Superior temporal gyrus (tissue), 1 donor: ENCODE data around the gene YIF1B.
A peak's percentile ranks its signal among the peaks of the same experiment; 100 is the strongest.

Experiments
- DNase-seq: peaks from one replicate; pipeline ENCODE4 v3.0.0-alpha.2; 2016; ENCODE audit errors: extremely low spot score

Gene YIF1B

DNA sequence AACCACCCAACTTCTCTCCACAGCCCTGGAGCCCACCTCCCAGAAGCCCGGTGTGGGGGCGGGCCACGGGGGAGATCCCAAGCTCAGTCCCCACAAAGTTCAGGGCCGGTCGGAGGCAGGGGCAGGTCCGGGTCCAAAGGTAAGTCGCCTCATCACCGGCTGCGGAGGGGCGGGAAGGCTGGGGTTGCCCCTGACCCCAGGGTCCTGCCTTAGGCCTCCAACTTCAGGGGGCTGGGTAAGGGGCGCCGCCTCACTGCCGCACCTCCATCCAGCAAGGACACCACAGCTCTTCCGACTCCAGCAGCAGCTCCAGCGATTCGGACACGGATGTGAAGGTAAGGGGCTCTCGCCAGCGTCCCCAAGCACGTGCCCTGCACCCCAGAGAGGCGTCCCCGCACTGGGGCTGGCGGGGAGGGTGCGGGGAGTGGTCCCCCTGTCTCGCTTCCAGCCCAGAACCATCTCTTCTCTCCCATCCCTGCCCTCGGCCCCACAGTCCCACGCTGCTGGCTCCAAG is 11.3 kb downstream of the YIF1B start:
- DNase-seq, result no peak

DNA sequence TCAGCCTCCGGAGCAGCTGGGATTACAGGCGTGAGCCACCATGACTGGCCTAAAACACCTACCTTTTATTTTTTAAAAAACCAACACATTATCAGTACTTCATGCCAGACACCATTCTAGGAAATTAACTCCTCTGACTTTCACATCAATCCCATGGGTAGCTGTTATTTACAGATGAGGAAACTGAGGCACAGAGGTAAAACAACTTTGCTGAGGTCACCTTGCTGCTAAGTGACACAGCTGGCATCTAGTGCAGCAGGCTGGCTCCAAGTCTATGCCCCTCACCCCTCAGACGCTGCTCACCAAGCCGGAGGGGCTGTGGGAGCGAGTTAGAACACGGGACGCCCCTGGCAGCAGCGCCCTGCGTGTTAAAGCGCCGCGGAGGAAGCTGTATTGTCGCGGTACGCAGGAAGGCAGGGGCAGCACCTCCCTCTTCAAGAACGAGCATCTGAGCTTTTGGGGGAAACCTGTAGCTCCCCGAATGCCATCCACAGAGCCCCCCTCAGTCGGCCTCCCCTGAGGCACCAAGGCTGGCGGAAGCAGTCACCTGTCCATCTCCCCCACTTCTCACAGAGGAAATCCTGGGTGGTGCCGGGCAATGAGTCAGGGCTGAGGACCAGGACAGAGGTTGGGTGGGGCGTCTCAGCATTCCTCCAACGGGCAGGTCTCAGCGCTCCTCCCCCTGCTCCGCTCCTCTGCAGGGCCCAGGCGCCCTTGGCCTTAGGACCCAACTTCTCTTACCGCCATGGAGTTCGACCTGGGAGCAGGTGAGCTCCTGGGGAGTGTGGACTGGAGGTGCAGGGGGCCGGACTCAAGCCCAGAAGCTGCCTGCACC is 12.0 kb downstream of the YIF1B start, which contains the start of gene C19orf33:
TSS of gene C19orf33 (plus strand) at position 735 of the 835 bp plus-strand sequence. CDS start at position 746, 11 bp downstream.
- no peak for DNase-seq

DNA sequence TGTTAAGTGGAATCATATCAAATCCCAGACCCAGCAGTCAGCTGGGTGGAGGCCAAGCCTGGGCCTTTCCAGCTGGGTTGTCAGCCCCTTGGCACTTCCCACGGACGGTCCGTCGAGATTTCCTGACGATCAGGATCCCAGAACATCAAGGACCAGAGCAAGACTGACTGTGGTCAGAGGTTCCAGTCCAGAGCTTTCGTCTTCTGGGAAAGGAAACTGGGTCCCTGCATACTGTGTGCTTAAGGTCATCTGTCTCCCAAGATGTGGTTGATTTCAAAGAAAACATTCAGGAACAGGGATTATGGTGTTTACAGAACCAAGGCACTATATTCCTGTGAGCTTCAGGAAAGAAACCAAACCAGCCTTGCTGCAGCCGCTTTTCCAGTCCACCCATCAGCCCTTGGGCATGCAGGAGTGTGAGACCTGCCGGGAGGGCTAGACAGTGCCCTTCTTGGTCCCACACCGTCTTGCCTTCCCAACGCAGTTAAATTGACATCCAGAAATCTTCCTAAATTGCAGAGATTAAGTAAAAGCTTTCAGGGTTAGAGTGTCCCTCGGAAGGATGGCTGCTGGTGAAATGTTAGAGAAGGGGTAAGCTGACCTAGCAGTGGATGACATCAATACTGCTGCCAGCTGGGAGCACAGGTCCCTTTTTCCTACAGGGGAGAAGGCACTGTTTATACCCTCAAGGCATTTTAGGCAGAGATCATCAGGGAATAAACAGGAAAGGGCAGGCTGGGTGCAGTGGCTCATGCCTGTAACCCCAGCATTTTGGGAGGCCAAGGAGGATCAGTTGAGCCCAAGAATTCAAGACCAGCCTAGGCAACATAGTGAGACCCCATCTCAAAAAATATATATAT is 16.7 kb downstream of the YIF1B start:
- no peak for DNase-seq

DNA sequence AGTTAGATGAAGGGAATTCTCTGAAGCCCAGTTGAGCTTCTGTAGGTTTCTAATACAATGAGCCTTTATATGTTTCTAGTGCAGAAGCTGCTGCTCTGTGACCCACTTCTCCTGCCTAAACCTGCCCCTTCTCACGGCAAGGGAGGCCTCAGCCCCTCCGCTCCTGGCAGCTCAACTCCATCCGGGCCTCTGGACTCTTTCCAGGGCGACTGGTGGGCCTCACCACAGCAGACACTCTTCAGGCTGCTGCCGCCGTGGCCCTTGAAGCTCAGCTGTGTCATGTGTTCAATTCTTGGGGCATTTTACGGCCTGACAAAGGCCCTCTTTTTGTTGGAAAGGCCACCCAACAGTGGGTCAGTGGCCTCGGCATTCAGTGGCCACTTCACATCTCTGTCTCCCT is 21.7 kb downstream of the YIF1B start:
- DNase-seq, result peak; percentile 50

DNA sequence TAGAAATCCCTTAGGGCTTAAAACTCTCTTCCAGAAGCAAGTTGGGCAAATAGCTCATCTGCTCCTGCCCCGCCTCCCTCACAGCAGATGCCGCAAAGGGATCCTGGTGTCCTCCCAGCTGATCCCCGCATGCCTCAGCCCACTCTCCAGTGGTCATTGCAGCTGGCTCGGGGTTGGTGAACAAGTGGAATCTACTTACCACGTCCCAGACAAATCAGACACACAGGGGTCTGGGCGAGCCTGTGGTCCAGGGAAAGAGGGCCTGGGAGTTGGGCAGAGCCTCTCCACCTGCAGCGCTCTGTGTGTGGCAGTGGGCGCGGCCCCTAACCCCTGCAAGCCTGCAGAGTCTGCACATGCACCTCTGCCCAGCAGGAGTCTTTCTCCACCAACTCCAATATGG is 22.5 kb downstream of the YIF1B start:
- no peak for DNase-seq

DNA sequence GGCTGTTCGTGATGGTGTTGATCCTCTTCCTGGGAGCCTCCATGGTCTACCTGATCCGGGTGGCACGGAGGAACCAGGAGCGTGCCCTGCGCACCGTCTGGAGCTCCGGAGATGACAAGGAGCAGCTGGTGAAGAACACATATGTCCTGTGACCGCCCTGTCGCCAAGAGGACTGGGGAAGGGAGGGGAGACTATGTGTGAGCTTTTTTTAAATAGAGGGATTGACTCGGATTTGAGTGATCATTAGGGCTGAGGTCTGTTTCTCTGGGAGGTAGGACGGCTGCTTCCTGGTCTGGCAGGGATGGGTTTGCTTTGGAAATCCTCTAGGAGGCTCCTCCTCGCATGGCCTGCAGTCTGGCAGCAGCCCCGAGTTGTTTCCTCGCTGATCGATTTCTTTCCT is 23.9 kb downstream of the YIF1B start:
- DNase-seq, result no peak

DNA sequence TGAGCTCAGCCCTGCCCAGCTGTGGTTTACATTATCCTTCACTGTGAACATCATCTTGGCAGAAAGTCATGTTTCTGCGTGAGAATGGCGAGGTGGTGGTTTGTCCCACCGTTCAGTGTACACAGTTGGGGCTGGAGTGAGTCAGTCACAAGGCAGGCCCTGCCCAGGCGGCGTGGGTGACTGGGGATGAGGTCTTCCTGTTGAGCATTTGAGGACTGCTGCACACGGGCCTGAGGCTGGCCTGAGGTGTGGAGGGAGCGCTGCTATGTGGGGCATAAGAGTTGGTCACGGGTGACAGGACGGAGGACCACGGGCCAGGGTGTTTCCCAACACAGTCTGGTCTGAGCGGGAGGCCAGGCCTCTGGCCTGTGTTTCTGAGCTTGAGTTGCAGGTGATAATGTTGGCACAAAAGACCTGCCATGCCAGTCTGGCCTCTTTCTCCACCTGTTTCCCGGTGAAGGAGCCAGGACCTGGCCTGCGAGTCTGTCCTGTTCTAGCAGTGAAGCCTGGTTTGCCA is 25.1 kb downstream of the YIF1B start:
- DNase-seq, result no peak

DNA sequence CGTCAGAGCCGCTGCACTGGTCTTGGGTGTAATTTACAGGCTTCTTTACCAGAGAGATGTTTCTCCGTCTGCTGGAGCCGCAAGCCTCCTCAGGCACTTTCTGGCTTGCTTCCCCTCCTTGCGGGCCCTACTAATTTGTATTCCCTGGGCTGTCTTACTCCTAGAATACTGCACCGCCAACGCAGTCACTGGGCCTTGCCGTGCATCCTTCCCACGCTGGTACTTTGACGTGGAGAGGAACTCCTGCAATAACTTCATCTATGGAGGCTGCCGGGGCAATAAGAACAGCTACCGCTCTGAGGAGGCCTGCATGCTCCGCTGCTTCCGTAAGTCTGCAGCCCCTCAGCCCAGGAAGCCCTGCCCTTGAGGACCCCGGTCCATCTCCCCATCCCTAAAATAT is 25.8 kb downstream of the YIF1B start:
- peak; percentile 18 for DNase-seq

DNA sequence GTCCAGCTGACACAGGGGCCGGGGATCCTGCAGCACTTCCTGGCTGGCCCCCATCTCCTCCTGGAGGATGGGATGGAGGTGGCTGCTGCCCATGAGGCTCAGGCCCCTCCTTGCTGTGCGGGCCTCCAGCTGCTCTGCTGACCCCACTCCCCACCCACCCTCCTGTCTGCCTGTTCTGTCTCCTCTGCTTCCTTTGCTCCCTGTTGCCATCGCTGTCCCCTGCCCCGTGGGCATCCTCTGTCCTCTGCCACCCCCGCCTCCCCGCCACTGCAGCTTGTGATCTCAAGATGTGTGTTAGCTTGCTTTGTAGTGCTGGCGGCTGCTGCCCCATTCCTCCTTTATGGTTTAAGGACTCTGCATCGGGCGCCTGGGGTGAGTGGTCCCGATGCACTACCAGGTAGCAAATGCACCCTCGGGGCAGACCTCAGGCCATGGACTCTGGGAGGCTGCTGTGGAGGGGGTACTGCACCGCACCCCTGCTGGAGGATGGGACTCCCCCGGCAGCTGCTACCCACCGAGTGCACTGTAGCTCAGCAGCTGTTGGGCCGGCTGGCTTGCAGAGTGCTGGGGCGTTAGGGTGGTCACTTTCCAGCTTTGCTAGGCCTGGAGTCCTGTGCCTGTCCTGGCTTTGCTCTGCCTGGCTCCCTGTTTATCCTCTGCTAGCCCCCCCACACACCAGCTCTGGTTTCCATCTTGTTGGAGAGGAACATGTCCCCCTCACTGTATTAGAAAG is 27.5 kb downstream of the YIF1B start:
- DNase-seq, result no peak

DNA sequence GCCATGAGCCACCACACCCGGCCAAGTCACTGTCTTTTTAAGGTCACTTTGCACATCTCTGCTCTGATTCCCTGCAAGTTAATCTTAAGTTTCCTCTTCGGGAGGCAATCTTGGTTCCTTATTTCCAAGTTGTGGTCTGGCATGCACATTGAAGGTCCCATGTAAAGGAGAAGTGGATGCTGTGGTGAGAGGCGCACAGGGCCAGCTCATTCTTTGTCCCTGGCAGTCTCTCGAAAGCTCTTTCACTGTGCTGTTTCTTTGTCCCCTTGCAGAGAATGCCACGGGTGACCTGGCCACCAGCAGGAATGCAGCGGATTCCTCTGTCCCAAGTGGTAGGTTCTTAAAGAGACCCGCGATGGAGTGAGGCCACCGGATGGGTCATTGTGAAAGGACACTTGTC is 28.1 kb downstream of the YIF1B start:
- peak; percentile 17 for DNase-seq

DNA sequence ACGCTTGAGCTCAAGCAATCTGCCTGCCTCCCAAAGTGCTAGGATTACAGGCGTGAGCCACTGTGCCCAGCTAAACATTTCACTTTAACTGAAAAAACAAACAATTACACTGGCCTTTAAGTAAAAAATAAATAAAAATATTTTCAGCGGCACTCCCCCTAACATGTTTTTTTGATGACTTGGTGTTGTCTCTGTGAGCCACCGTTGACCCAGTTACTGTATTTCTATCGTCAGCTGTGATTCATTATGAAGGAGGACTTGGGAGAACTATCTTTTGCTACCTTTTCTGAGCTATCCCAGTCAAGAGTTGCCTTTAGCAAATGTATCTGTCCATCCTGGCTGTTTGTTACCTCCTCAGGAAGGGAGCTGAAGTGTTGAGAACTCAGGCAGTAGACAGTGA is 30.2 kb downstream of the YIF1B start:
- DNase-seq, result no peak

DNA sequence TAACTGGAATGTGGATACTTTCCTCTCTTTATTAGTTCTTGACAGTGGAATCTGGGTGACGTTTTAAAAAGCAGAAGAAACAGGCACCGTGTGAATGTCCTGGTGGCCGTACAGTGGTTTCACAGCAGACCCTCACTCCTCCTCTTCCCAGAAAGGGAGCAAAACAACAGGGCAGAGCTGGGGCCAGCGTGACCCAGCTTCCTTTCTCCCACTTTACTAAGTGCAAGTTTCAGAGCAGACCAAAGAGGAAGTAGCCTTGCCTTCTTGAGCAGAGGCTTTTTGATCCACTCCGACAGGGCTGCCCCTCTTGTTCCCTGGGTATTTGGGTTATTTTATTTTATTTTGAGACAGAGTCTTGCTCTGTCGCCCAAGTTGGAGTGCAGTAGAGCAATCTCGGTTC is 31.3 kb downstream of the YIF1B start:
- DNase-seq, result no peak

DNA sequence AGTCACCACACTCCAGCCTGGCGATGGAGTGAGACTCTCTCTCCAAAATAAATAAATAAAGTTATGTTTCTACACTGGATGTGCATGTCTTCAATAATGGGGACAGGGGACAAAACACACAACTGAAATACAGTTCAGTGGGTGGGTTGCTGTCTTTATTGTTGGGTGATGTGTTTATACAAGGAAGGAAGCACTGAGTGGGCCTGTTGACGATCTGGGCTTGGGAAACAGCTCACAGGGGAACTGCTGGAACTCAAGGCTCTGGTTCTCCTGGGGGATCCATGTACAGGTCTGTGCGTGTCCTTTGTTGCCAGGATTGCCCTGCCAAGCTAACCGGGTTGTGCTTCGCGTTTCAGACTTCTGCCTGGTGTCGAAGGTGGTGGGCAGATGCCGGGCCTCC is 32.5 kb downstream of the YIF1B start:
- DNase-seq, result no peak

DNA sequence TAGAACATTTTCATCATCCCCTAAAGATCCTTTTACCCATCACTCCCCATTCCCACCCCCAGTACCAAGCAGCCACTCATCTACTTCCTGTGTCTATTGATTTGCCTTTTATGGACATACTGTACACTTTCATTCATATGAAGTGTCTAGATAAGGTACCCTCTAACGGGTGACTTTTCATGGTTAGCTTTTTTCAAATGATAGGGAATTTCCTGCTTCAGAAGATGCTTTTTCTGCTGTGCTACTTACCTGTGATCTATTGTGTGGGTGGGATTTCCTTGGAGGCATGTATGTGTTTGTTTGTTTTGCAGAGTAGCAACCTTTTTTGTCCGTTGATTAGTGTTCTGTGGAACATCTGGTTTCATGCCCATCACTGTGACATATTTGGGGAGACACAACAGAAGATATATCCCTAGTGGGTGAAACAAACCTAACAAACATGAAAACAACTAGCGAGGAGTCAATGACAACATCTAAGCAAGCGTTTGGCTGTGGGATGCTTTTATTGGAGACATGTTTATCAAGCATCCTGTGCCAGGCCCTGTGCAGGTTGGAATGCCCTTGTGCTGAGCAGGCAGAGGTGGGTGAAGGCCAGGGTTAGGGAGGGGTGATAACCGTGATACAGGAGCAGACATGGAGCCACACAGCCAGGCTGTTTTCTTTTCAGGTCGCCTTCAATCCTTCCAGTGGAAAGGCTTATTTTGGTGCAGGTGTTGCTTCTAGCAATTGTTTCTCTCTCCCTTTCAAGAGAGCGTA is 33.8 kb downstream of the YIF1B start:
- peak; percentile 23 for DNase-seq

DNA sequence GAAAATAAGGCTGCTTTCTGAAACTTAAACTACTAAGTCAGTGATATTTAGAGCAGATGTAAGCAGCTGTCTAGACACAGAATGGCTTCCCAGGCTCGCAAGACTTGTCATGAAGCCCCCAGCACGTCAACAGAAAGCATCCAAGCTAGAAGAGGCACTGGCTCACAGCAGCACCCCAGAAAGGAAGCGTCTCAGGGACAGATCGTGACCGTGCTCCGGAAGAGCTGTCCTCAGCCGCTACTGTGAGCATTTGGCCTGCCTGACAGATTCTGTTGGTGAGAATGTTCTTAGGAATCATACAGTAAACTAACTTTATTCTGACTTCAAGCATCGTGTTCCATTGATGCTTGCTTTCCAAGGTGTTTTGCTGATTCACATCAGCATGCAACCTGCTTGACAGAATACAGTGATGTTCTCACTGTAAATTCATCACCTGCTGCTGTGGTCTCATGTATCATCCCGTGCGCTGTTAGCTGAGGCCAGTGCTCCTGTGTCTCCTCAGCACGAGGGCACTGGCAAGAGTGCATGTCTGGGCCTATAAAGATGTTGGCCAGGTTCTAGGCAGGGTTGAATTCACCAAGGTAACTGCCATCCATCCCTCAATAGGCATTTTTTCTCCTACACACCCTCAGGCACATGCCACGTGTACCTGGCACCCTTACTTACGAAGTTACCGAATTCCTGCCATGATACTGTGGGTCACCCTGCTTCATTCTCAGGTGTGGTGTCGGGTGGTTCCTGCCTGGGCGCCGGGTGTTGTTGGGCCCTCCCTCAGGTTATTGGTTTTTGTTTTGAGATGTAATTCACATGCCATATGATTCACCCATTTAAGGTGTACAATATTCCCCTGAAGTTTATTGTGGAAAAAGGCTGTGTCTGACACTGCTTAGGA is 35.5 kb downstream of the YIF1B start:
- no peak for DNase-seq

DNA sequence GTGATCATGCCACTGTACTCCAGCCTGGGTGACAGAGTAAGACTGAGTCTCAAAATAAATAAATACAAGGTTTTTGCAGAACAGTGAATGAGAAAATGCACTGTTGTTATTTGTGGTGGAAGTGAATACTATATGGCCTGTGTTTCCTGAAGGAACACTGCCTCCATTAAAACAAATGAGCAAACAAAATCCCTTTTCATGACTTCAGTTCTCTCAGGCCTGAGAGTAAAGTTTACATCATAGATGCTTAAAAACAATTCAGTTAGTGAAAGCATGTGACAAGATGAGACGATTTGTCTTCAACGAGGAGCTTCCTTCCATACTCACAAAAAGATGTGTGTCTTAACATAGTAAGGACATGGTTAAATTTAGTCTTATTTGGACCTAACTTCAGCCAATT is 37.0 kb downstream of the YIF1B start:
- DNase-seq, result peak; percentile 21

DNA sequence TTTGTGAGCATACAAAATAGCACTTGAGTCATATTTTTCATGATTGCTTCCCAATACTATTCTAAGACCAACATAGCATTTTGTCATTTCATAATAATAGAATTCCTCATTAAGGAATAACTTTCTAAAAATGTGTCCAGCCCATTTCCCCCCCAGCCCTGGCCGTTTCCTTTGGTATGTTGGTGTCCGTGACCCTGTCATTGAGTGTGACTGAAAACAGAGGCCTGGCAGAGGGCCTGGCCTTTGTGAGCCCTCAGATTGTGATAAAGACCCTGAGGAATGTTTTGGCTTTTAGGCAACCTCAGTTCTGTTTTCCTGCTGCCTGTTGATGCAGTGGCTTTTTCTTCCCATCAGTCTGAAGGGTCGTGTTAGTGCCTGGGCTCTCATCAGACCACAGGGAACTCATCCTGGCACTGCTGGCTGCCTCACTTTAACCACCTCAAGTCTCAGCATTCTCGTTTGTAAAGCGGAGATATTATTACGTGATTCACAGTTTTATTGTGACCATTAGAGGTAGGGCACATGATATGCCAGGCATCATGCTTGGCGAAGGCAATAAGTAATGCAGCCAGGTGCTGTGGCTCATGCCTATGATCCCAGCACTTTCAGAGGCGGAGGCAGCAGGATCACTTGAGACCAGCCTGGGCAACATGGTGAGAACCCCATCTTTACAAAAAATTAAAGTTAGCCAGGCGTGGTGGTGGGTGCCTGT is 37.6 kb downstream of the YIF1B start:
- DNase-seq, result no peak

DNA sequence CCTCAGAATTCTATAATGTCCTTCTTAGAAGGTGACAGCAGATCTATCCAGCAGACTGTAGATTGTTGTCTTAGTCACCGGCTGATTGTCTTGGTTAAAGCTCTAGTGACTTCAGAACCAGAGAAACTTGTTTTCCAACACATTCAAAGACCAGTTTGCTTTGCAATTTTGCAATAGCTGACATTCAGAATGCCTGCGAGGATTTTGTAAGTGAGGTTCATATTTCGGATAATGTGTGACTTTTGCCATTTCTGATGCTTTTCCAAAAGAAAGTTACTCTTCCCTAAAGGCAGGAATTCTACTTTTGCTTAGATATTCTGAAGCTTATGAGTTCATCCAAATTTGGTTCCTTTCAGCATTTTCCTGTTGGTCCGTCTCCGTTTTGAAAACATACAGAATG is 38.2 kb downstream of the YIF1B start:
- peak; percentile 27 for DNase-seq

DNA sequence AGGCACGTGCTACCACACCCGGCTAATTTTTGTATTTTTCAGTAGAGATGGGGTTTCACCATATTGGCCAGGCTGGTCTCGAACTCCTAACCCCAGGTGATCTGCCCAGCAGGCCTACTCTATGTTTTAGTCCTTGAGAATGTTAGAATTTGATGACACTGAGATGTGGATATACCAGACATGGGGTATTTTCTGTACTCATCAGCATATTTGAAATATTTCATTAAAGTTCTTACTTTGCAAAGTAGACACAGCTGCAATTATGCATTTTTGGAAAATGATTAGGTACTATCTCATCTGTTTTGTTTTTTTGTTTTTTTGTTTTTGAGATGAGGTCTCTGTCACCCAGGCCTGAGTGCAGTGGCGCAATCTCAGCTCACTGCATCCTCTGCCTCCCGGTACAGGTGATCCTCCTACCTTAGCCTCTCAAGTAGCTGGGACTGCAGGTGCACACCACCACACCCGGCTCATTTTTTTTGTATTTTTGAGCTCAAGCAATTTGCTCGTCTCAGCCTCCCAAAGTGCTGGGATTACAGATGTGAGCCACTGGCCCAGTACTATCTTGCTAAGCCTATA is 38.7 kb downstream of the YIF1B start:
- no peak for DNase-seq
